Suppressor macrophage (primary cell): ENCODE measurements around the gene UIMC1.
A peak's percentile ranks its signal among the peaks of the same experiment; 100 is the strongest.

ENCODE experiments used
- DNase-seq, 4 experiments: peaks; one replicate each; pipeline ENCODE4 v3.0.0-alpha.2; 2020 to 2022

Gene UIMC1

DNA sequence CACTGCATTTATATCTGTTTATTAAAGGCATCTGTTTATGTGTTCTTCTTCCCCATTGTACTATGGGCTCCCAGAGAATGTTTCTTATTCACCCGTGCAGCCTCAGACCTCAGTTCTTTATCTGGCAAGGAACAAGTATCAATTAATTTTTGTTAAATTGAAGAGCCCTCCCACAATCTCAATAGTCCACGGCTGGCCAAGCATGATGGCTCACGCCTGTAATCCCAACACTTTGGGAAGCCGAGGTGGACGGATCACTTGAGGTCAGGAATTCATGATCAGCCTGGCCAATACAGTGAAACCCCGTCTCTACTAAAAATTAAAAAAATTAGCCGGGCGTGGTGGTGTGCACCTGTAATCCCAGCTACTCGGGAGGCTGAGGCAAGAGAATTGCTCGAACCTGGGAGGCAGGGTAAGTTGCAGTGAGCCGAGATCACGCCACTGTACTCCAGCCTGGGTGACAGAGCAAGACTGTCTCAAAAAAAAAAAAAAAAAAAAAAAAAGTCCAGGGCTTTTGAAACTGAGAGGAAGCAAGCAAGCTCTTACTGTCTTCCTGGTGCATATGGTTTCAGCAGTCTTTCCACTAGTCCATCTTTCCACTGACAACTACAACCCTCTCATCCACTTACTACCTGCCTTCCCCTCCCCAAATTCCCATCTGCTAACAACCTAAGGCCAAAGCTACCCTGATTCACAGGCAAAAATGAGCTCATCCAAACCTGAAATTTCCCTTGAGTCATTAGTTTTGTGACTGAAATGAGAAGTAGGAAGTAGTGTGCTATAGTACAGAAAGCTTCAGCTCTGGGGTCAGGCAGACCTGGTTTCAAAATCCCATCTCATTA lies 105.1 kb downstream of the UIMC1 start:
- peak; percentile 69 to 89 (median 81) for DNase-seq

DNA sequence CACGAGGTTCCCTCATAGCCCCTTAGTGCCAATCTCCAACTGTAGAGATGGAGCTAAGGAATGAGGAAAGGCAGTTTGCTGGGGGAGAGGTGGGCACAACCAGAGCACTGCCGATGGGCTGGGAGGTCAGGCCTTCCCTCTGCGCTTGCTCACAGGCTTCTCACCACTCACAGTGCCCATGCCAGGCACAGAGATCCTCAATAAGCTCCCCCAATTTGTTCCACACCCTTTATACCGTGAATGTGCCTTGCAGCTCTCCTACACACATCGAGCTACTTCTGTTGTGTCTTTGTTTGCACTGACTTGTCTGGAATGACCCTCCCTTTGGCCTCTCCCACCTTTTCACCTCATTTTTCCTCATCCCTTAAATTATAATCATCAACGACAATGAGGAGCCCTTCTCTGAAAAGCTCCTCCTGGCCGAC lies 105.8 kb downstream of the UIMC1 start:
- no peak for DNase-seq

DNA sequence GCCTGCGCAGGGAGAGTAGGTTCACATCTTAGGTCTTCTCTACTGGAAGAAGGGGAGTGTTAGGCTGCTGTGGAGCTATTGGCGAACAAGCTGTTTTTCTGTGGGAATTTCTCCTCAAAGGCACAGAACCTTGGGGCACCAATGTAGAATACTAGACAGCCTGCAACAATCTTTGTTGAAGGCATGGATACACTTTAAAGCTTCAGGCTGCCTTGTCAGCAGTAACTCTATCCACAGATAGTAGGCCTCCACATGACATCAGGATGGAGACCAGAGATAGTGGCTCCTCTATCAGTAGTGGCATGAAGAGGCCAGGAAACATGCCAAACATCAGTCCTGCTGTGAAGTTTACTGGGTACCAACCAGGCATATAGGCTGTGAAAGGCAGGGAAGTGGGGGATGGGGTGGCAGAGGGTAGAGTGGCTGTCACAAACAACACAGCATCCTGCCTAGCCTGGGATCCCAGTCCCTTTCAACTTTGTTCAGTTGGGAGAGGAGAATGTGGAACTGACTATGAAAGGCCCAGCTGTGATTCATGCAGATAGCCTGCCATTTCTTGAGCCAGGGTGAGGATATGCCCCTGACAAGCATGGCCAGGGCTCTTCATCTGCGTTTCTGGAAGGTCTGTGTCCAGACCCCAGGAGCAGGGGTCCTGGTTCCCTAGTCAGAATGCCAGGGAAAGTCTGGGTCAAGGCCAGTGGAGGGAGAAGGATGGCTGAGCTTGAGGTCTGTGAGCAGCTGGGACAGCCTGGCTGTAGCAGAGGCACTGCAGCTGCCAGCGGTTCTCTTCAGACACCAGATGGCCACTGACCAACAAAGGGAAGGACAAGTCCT lies 106.4 kb downstream of the UIMC1 start:
- peak in 2 of 4 experiments; percentile 39 to 43 for DNase-seq

GRCh38 chr5:176899296-176899891 lies 107.2 kb downstream of the UIMC1 start, which contains the start of gene HK3:
HK3 (minus strand) TSS chr5:176899346; CDS start chr5:176896159, 3,187 bp downstream.
- peak; percentile 74 to 91 (median 86) for DNase-seq

GRCh38 chr5:176897263-176897662 lies 109.3 kb downstream of the UIMC1 start:
- DNase-seq: peak; percentile 43 to 76 (median 72)

- DNase-seq: peak in 2 of 4 experiments; percentile 25 to 35
These were observed 110.7 kb downstream of the UIMC1 start for GRCh38 chr5:176895831-176896230.

DNA sequence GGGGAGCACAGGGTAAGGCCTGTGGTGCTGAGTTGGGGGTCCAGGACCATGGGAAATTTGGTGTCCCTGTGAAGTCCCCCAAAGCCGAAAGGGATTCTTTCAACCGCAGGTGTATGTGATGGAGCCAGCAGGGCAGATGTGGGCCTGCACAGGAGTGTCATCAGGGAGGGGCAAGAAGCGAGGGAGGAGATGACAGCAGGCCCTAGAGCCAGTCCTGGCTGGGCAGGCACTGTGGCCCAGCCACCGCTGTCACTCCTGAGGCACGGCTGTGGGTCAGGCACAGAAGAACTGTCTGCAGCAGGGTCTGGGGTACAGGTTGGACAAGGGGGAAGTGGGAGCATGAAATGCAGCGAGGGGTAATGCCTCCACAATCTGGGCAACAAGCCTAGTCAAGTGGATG lies 112.3 kb downstream of the UIMC1 start:
- DNase-seq: peak in 1 of 4 experiments; percentile 4

DNA sequence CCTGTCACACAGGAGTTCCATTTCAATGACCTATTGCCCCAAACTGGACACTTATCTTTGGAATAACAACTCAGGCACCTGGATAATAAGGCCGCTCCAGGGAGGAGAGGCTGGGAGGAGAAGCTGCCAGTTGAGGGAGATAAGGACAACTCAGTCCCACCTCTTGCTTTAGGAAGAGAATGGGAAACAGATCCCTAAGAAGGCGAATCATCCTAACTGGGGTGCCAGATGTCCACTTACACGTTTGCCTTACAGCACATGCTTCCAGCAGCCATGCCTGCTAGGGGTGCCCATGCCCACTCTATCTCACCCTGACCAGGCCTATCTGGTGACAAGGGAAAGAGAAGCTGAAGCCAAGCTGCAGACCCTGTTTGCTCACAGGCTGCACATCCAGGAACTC lies 113.9 kb downstream of the UIMC1 start:
- DNase-seq: peak in 1 of 4 experiments; percentile 2

GRCh38 chr5:176891331-176891958 lies 115.1 kb downstream of the UIMC1 start:
- no peak for DNase-seq

- DNase-seq: no peak
These were observed 115.9 kb downstream of the UIMC1 start for GRCh38 chr5:176890455-176891330.

DNA sequence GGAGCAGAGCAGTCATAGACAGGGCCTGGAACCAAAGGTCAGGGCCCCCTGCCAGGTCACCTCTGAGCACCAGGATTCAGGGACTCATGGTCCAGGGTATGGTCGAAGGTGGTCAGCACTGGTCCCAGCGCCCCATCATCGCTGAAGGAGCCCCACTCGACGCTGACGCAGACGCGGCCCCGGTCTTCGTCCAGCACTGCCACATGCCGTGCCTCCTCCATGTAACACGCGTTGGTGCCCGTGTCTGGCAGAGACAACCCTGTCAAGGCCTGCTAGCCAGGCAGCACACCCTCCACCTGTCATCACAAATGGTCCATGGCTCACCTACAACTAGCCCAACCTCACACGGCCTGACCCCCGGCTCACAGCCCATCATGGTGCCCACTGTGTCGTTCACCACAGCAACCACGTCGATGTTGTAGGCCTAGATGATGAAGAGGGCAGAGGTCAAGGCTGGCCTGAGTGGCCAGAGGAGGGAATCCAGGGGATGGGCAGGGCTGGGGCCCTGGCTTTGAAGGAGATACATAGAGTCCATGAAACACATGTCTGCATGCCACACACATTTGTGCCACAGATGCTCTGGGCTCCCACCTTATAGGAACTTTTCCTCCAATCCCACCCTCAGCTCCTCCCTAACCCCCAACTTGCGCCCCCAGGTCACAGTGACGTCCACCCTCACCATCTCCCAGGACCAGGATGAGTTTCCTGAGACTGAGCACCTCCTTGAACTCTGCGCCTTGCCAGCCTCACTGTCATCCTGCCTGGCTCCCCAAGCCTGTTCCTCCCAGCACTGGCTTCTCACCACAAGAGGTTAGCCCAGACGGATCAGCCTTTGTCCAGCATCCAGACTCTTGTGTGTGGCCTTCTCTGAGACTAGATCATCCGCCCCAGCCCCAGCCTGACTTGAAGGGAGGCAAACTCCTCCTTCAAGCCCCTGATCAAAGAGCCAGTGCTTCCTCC lies 117.0 kb downstream of the UIMC1 start:
- DNase-seq: peak in 1 of 4 experiments; percentile 2

DNA sequence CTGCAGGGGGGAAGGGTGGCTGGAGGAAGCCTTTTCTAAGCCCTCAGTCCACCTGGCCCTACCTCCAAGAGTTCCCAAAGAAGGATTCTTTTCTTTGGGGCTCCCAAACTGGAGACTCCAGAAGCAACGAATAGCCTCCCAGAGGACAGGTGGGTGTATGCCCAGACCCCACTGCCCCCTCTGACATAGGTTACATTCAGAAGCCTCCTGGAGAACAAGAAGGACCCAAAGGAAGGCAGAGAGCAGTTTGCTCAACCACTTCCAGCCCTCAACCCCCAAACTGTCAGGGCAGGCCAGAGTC lies 117.8 kb downstream of the UIMC1 start:
- DNase-seq: no peak

DNA sequence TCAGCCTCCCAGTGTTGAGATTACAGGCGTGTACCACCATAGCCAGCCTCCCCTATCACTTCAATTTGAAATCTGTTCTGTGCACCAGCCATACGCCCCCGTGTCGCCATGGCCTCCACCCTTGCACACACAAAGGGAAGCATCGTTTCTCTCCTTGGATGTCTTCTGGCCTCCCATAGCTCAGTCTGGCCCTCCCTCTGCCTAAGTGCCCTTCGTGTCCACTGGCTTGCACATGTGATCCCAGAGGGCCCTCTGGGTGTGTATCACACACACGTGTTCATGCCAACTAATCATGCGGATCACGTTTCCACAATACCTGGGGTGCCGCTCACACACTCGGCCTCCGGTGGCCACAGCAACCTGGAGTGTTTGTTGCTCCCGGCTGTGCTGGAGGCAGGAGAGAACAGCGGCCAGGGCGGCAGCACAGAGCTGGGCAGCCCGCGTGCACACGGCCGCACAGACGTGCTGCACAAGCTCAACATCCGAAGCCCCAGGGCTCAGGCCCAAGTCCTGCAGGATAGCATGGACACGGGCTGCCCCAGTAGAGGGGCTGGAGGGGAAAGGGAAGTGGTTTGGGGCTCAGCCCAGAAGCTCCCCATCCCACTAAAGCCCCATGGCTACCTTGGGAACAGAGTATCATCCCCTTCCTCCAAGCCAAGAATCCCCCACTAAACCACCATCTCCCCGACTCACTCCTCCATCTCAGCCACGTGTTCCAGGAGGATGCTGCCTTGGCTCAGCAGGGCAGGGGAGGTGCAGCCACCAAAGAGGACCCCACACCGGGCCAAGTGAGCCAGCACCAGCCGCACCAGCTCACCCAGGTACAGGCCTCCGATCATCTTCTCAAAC lies 118.3 kb downstream of the UIMC1 start:
- DNase-seq: peak in 1 of 4 experiments; percentile 3

DNA sequence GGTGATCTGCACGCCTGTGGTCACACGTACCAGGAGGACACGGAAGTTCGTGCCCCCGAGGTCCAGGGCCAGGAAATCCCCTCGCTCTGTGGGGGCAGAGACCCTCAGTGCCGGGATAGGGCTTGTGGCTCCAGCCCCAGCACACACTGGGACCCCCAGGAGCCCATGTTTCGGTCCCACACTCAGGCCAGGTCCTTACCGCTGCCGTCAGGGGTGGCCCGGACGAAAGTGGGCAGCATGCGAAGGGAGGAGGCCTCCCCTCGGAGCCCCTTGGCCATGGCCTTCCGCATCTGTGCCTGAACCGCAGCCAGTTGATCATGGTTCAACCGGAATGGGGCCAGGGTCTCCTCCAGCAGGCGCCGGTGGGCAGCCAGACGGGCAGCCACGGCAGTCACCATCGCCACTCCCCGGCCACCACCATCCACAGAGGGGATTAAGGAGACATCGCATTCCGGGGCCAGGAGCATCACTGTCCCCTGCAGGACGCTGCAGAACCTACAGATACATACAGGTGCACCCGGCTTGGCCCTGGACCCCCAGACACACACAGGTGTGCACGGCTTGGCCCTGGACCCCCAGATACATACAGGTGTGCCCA lies 119.2 kb downstream of the UIMC1 start:
- DNase-seq: no peak

GRCh38 chr5:176886336-176887251 lies 120.0 kb downstream of the UIMC1 start:
- DNase-seq: peak in 2 of 4 experiments; percentile 3 to 6

DNA sequence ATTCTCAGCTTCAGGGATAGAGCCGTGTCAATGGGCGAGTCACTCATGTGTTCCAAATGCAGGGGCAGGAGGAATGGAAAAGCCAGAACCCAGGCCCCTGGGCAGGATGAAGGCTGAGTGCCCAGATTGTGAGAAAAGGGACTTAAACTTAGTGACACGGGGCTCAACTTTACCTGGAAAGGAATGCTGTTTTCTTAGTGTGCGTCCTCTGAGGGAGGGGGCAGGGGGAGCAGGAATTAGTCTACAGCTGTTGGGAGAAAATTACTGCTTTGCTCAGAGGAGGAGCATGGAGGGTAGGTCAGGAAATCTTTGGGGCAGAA lies 122.0 kb downstream of the UIMC1 start:
- DNase-seq: no peak

- no peak for DNase-seq
These were observed 122.6 kb downstream of the UIMC1 start for GRCh38 chr5:176883700-176884570.
